Activated T-cell treated with anti-CD3 and anti-CD28 coated beads for 24 hours (primary cell): ENCODE data around the gene ZNF100.
"Not testable (repeated sequence)": the region's sequence is repeated elsewhere in the genome, so short reads cannot be mapped to it uniquely, and the experiment has no call there.

Source experiments
- DNase-seq: peaks from one replicate; pipeline ENCODE4 v3.0.0-alpha.2; 2020; ENCODE audit warnings: low read depth

Gene ZNF100

GRCh38 chr19:21767065-21767800 is at the start of gene ZNF100:
ZNF100 (minus strand) TSS chr19:21767579; CDS start chr19:21767429, 150 bp downstream.
- peak; percentile 86 for DNase-seq

GRCh38 chr19:21812448-21812847 is 45.1 kb upstream of the ZNF100 start:
- DNase-seq: no peak

DNA sequence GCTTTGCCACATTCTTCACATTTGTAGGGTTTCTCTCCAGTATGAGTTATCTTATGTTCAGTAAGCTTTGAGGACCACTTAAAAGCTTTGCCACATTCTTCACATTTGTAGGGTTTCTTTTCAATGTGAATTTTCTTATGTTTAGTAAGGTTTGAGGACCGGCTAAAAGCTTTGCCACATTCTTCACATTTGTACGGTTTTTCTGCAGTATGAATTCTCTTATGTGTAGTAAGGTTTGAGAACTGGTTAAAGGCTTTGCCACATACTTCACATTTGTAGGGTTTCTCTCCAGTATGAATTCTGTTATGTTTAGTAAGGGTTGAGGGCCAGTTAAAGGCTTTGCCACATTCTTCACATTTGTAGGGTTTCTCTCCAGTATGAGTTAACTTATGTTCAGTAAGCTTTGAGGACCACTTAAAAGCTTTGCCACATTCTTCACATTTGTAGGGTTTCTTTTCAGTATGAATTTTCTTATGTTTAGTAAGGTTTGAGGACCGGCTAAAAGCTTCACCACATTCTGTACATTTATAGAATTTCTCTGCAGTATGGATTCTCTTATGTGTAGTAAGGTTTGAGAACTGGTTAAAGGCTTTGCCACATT is 41.1 kb upstream of the ZNF100 start:
- not testable (repeated sequence) for DNase-seq

DNA sequence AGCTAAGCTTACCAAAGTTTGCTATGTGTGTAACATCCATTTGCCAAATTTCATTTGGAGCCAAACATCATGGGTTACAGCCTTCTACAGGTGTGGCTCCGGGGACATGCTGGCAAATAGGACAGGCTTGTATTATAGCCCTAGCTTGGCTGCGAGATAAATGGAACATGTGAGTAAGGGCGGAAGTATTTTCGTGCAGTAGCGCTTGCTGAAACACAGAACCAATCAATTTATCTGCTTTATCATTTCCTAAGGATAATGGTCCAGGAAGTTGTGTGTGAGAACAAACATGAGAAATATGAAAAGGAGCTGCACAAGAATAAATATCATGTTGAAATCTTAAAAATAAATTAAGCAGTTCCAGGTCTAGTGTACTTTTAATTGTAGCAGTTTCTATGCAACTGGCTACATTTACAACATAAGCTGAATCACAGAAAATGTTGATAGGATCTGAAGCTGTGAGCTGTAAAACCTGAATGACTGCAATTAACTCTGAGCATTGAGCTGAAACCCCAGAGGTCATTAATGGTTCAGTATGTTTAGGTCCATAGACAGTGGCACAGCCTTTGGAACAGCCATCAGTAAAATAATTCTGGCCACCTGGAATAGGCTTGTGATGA is 22.2 kb upstream of the ZNF100 start:
- no peak for DNase-seq

GRCh38 chr19:21786936-21787335 is 19.6 kb upstream of the ZNF100 start:
- no peak for DNase-seq

GRCh38 chr19:21775792-21776191 is 8.4 kb upstream of the ZNF100 start:
- DNase-seq: not testable (repeated sequence)

- not testable (repeated sequence) for DNase-seq
Observed at GRCh38 chr19:21766705-21767064, 694 bp downstream of the ZNF100 start.

DNA sequence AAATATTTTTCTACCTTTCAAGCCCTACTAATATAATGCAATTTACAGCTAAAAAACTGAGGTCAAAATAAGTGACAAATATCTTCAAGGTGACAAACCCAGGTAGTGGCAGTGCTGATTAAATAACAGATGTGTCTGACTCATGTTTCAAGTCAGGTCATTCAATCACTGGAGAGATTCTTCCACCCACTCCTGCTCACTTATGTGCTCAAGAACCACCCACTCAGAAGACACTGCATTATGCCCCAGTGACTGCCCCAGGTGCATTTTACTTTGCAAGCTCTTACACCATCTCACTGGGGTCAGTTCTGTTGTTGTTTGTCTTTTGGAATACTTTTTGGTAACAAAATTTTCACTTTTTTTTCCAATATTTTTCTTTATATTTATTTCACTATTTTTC is 2.2 kb downstream of the ZNF100 start:
- DNase-seq: no peak

DNA sequence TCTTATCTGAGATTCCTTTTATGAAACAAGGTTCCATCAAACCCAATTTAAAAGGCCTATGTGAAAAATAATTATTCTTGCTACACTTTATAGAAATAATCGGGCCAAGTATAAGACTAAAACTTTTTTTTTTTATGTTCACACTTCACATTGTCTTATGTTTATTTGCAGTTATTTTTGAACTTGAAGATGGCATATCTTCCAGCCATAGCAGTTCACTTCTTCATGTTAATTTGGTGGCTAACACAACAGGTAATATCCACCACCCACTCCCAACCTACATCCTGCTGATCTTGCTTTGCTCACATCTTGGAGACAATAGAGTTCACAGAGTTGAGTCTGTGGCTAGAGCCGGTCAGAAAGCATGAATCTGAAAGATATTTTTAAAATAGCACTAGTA is 5.8 kb downstream of the ZNF100 start:
- not testable (repeated sequence) for DNase-seq

- no peak for DNase-seq
Observed at GRCh38 chr19:21758296-21758695, 9.1 kb downstream of the ZNF100 start.

GRCh38 chr19:21755555-21755954 is 11.8 kb downstream of the ZNF100 start:
- DNase-seq: not testable (repeated sequence)

- no peak for DNase-seq
Observed at GRCh38 chr19:21751384-21751783, 16.0 kb downstream of the ZNF100 start.

- DNase-seq: no peak
Observed at GRCh38 chr19:21750586-21751128, 16.7 kb downstream of the ZNF100 start.

GRCh38 chr19:21749090-21749489 is 18.3 kb downstream of the ZNF100 start:
- no peak for DNase-seq

- DNase-seq: no peak
Observed at GRCh38 chr19:21748088-21748487, 19.3 kb downstream of the ZNF100 start.

DNA sequence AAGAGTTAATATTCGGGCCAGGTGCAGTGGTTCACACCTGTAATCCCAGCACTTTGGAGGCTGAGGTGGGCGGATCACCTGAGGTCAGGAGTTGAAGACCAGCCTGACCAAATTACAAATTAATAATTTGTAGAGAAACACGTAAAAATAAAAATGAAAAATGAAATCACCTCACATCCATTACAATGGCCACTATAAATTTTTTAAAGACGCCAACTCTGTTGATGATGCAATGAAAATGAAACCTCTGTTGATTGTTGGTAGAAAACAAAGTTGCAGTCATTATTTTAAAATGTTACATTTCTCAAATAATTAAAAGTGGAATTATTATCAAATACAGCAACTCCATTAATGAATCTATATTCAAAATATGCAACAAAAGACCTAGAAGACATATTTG is 26.8 kb downstream of the ZNF100 start:
- no peak for DNase-seq

- DNase-seq: not testable (repeated sequence)
Observed at GRCh38 chr19:21726942-21727747, 40.2 kb downstream of the ZNF100 start.

- no peak for DNase-seq
Observed at GRCh38 chr19:21713761-21714160, 53.6 kb downstream of the ZNF100 start.

DNA sequence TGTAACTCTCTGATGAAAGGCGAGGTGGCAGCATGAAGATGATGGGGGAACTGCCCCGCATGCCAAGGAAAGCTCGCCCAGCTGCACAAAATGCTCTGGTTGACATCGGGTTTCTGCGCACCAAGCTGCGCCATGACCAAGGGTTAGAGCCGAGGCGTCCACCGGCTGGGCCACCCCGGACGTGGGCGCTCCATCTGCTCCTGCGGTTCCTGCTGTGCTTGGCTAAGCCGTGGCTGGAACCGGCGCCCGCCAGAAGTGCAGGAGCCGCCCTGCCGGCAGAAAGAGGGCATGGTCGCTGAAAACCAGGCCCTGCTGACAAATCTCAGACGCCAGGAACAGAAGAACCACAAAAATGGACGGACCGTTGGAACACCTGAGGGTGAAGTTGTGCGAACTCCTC is 57.9 kb downstream of the ZNF100 start:
- no peak for DNase-seq

GRCh38 chr19:21707878-21708277 is 59.5 kb downstream of the ZNF100 start:
- not testable (repeated sequence) for DNase-seq

GRCh38 chr19:21707065-21707464 is 60.3 kb downstream of the ZNF100 start:
- DNase-seq: no peak

GRCh38 chr19:21705393-21705792 is 62.0 kb downstream of the ZNF100 start:
- no peak for DNase-seq
